ENCODE data around the gene ELFN1.
A peak's percentile ranks its signal among the peaks of the same experiment; 100 is the strongest.

Gene ELFN1

DNA sequence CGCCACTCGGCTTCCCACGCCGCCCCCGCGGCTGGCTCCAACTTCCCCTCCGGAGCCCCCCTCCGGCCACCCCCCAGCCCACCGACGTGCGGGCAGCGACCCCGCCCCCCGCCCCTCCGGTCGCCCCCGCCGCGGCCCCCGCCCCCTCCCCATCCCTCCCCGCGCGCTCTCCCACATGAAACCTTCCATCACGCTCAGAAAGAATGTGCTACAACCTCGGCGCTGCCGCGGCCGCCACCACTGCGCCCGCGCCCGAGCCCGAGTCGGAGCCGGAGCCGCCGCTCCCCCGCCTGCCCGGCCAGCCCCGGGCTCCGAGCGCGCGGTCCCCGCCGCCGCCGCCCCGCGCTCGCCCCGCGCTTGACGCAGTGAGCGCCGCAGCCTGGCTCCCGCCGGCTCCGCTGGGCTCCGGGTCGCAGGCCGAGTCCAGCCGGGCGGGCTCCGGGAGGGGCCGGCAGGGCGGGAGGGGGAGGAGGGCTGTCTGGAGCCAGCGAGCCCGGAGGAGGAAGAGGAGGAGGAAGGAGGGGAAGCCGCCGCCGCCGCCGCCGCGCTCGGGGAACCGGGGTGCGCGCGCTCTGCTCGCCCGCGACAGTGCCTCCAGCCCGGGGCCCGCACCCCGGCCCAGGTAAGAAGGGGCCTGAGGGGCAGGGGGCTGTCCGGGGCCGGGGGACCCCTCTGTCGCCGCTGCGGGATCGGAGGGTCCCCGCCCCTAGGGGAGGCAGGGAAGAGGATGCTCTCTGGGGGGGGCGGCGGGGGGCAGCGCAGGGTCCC, 4.3 kb upstream of the ELFN1 start:
- Mint-ChIP-seq H3K4me1 (peaks cover 29% of the 10 kb centered on the region), H3K27ac (no peak overlapping the region), H3K27me3 (peaks cover 54% of the 10 kb centered on the region), H3K4me3 (no peak overlapping the region), H3K36me3 (peaks cover 4% of the 10 kb centered on the region), H3K9me3 (peaks cover 8% of the 10 kb centered on the region)
- peak; percentile 13 for ATAC-seq

GRCh38 chr7:1666317-1666822, 3.7 kb upstream of the ELFN1 start:
- Mint-ChIP-seq H3K36me3 (peaks cover 4% of the 10 kb centered on the region), H3K27me3 (peaks cover 59% of the 10 kb centered on the region), H3K4me3 (peak overlapping the region; percentile 54), H3K9me3 (peaks cover 8% of the 10 kb centered on the region), H3K4me1 (peaks cover 29% of the 10 kb centered on the region), H3K27ac (no peak overlapping the region)
- no peak for ATAC-seq

GRCh38 chr7:1666823-1667565, 3.1 kb upstream of the ELFN1 start:
- H3K36me3 Mint-ChIP-seq: peaks cover 3% of the 10 kb centered on the region
- peaks cover 29% of the 10 kb centered on the region for H3K4me1 Mint-ChIP-seq
- peak overlapping the region; percentile 80 for H3K4me3 Mint-ChIP-seq
- peaks cover 6% of the 10 kb centered on the region for H3K9me3 Mint-ChIP-seq
- peaks cover 59% of the 10 kb centered on the region for H3K27me3 Mint-ChIP-seq
- H3K27ac Mint-ChIP-seq: no peak overlapping the region
- ATAC-seq: no peak

GRCh38 chr7:1667566-1668395, 2.3 kb upstream of the ELFN1 start:
- no peak for ATAC-seq
- peaks cover 29% of the 10 kb centered on the region for H3K4me1 Mint-ChIP-seq
- H3K4me3 Mint-ChIP-seq: peak overlapping the region; percentile 39
- H3K27me3 Mint-ChIP-seq: peaks cover 59% of the 10 kb centered on the region
- H3K27ac Mint-ChIP-seq: no peak overlapping the region
- H3K36me3 Mint-ChIP-seq: no peaks in the 10 kb centered on the region
- no peaks in the 10 kb centered on the region for H3K9me3 Mint-ChIP-seq

DNA sequence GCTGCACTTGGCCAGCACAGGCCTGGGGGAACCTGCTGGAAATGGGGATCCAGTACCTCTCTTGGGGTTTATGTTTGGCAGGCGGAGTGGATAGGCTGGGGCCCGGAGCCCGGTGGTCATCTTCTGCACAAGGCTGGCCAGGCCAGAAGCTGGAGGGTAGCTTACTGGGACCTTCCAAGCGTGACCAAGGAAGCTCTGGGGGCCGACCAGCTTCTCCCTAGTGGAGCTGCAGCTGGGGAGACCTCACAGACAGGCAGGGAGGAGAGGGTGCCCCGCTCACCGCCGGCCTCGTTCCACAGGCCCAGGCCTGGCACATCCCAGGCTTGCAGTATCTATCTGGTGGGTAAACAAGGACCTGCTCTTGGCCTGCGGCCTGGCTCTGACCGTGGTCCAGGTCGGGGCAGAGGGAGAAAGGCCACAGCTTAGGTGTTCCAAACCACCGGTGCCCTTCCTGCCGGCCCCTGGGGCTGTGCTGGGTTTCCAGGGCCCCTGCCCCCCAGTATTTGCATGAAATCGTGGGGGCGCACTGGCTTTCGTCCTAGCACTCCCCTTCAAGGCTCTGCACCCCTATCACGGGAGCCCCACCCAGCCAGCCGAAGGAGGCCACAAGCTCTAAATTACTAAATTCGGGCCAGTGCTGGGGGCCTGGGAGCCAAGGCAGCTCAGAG, 1.5 kb upstream of the ELFN1 start:
- no peak for ATAC-seq
- no peaks in the 10 kb centered on the region for H3K36me3 Mint-ChIP-seq
- peaks cover 24% of the 10 kb centered on the region for H3K4me1 Mint-ChIP-seq
- H3K4me3 Mint-ChIP-seq: peak overlapping the region; percentile 23
- peaks cover 59% of the 10 kb centered on the region for H3K27me3 Mint-ChIP-seq
- no peak overlapping the region for H3K27ac Mint-ChIP-seq
- no peaks in the 10 kb centered on the region for H3K9me3 Mint-ChIP-seq

DNA sequence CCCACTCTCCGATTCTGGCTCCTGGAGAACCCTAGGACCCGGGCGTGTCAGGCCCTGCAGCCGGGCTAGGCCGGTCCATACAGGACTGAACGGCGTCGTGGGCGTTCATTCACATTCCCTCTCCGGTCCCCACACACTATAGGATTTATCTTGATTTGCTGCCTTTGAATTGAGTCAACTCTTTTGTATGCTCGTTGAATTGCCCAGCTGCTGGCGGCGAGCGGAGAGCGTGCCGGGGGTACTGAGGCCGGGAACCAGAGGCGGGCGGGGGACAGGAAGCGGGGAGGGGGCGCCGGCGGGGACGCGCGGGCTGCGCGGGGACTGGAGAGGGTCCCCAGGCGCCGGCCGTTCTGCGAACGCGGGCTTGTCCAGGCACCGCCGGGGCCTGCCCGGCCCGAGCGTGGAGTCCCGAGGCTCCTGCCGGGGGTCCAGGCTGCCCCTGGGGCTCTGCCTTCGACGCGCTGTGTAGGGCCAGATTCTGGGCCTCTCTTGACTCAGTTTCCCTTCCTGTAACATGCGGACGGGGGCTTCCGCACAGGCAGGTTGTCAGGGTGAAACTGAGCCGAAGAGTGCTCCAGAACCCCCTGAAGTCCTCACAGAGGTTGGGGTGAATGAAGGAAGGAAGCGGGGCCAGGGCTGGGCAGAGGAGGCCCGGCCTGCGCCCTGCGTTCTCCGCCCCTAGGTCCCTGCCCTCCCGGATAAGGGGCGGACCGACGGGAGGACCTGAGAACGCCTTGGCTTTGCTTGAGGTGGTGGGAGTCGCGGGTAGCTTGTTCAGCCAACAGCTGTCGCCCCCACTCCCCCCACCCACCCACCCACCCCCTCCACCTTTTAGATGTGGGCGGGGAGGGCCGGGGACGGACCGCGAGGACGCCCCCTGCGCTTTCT, 769 bp upstream of the ELFN1 start:
- peak overlapping the region; percentile 7 for H3K4me3 Mint-ChIP-seq
- H3K36me3 Mint-ChIP-seq: no peaks in the 10 kb centered on the region
- H3K4me1 Mint-ChIP-seq: peaks cover 22% of the 10 kb centered on the region
- H3K9me3 Mint-ChIP-seq: no peaks in the 10 kb centered on the region
- H3K27ac Mint-ChIP-seq: no peak overlapping the region
- peaks cover 62% of the 10 kb centered on the region for H3K27me3 Mint-ChIP-seq
- no peak for ATAC-seq

DNA sequence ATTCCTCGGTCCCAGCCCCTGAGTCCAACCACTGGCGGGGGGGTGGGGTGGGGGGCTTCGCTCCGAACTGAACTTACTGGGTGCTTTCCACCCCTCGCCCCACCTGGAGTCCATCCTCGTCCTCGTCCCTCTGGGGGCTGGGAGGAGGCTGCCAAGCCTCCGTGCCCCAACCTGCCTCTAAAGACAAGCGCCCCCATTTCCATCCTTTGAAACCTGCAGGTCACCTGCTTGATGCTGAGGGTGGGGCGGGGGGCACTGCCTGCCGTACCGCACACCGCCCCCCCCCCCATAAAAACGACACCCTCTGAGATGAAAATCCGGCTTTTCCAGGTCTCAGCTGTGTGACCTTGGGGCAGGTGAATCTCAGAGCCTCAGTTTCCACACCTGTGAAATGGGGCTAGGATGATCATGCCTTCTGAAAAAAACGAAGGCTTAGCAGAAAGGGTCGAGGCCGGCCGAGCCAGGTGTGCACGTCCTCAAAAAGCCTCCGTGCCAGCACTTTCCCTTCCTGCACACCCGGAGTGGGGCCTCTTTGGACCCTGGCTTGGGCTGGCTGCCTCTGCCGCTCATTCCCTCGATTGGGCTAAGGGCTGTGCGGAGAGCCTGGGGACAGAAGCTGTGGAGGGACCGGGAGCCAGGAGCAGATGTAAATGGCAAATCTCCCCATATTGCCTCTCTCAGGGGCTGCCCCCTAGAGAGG, 967 bp downstream of the ELFN1 start:
- no peak for ATAC-seq
- H3K27me3 Mint-ChIP-seq: peaks cover 74% of the 10 kb centered on the region
- H3K9me3 Mint-ChIP-seq: no peaks in the 10 kb centered on the region
- peaks cover 22% of the 10 kb centered on the region for H3K4me1 Mint-ChIP-seq
- no peak overlapping the region for H3K27ac Mint-ChIP-seq
- peak overlapping the region; percentile 34 for H3K4me3 Mint-ChIP-seq
- H3K36me3 Mint-ChIP-seq: no peaks in the 10 kb centered on the region

DNA sequence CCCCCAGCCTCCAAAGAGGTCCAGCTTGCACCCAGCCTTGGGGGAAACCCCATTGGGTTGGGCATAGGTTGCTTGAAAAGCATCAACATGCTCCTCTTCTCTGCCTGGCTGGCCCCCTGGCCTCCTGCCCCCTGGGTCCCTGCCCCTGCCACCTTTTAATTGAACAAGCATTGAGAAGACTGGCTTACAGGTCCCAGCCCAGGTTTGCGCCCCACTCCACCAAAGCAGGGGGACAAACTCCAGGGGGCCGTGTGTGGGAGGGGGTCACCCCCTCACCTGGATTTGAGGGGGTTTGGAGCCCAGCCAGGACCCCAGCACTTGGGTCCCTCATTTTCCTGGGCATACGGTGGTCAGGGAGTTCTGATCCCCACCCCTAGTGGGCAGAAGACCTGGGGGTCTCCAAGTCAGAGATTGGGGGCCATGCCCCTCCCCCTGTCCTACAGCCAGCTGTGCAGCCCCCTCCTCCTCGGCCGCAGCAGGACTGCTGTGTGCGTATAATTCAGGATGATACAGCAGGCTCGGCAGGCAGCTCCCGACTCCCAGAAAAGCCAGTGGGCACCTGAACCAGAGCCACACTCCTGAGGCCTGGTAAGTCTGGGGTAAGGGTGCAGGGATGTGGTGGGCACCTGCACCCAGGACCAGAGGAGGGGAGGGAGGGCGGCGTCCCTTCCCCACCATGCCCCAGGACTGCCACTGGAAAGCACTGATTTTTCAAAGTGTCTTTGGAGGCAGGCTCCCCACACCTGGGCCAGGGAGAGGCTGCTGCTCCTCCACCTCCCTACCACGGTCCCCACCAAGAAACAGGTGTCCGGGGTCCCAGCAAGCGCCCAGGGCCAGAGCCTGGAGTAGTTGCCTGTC, 1.7 kb downstream of the ELFN1 start:
- Mint-ChIP-seq H3K4me1 (peaks cover 21% of the 10 kb centered on the region), H3K4me3 (no peak overlapping the region)

GRCh38 chr7:1672851-1673486, 2.9 kb downstream of the ELFN1 start:
- H3K9me3 Mint-ChIP-seq: no peaks in the 10 kb centered on the region
- ATAC-seq: no peak
- H3K36me3 Mint-ChIP-seq: no peaks in the 10 kb centered on the region
- no peak overlapping the region for H3K27ac Mint-ChIP-seq
- H3K4me1 Mint-ChIP-seq: peaks cover 14% of the 10 kb centered on the region
- H3K27me3 Mint-ChIP-seq: peaks cover 76% of the 10 kb centered on the region
- no peak overlapping the region for H3K4me3 Mint-ChIP-seq

More for the DNA sequence above, 1.7 kb downstream of the ELFN1 start:
- no peaks in the 10 kb centered on the region for H3K9me3 Mint-ChIP-seq
- ATAC-seq: no peak
- no peak overlapping the region for H3K27ac Mint-ChIP-seq
- H3K36me3 Mint-ChIP-seq: no peaks in the 10 kb centered on the region
- peaks cover 79% of the 10 kb centered on the region for H3K27me3 Mint-ChIP-seq

- Mint-ChIP-seq H3K4me3 (no peak overlapping the region), H3K27me3 (peaks cover 69% of the 10 kb centered on the region), H3K4me1 (peaks cover 7% of the 10 kb centered on the region), H3K9me3 (no peaks in the 10 kb centered on the region), H3K27ac (no peak overlapping the region), H3K36me3 (no peaks in the 10 kb centered on the region)
- ATAC-seq: no peak
Observed at GRCh38 chr7:1673581-1674118, 3.6 kb downstream of the ELFN1 start.

GRCh38 chr7:1674161-1675035, 4.3 kb downstream of the ELFN1 start:
- Mint-ChIP-seq H3K4me3 (no peak overlapping the region), H3K4me1 (no peaks in the 10 kb centered on the region), H3K27ac (no peak overlapping the region), H3K27me3 (peaks cover 62% of the 10 kb centered on the region), H3K36me3 (no peaks in the 10 kb centered on the region), H3K9me3 (no peaks in the 10 kb centered on the region)
- no peak for ATAC-seq

All from stimulated activated memory B cell treated with anti-CD40 and anti-IgM and Interleukin-4, amounts not matched to agents 10 μg/mL and 1 μg/mL and 100 μg/mL, for 72 hours (primary cell).